K562 (cell line): ENCODE measurements around the gene UTP11. TPM values are rescaled to one million over a fixed set of nuclear protein-coding genes. Genes with fewer than 3 reads are reported as not detected.

Source experiments
- ATAC-seq: fragments of 200-7000 bp; cut with Tn5 transposase; 3 replicates; pipeline ENCODE4 v1.9.1; 2020; ENCODE audit warnings: moderate library complexity
- BruUV-seq: library from RNA; stranded (reverse); fragments of 400-500 nt; replicated peaks from 2 replicates; lab custom pipeline; 2021; lab: Mats Ljungman, UMichigan
- CTCF ChIA-PET: fragments of 300-600 bp; formaldehyde crosslinking; extraction: SDS; loops from one replicate; lab custom pipeline; 2021; ENCODE audit warnings: low intra/inter-chr PET ratio; lab: Yijun Ruan, JAX
- POLR2A ChIA-PET: fragments of 300-600, 350-650 bp; sonication (Branson Sonifier 250); formaldehyde crosslinking; extraction: SDS; loops from one replicate; lab custom pipeline; 2021; ENCODE audit warnings: antibody characterized with exemption, inconsistent platforms; lab: Yijun Ruan, JAX
- DNase-seq, 4 experiments: peaks; one replicate each; pipeline versions ENCODE4 v3.0.0 to v3.0.0-alpha.2; 2011 to 2018; ENCODE audit warnings: low spot score in 3 of 4, mixed read lengths in 3 of 4; ENCODE audit errors: extremely low read depth in 1 of 4
- FAIRE-seq: peaks from 2 replicates; lab custom pipeline; 2011; peaks lifted over from hg19 to GRCh38; lab: Jason Lieb, UNC
- H2AFZ ChIP-seq: 2 replicates; pipeline ENCODE4 v1.6.0; 2011; ENCODE audit warnings: low read depth, low read length, control low read depth, inconsistent platforms
- H3K27ac ChIP-seq: fragments of 200-600 bp; 3 replicates; pipeline ENCODE4 v1.8.0; 2011; ENCODE audit warnings: low read depth, mild to moderate bottlenecking, control low read depth, inconsistent platforms, low read length, moderate library complexity, mixed read lengths; ENCODE audit errors: extremely low read depth
- H3K27me3 ChIP-seq, 2 experiments: fragments of 300-600 bp in 1 of 2; 2 replicates in 1 of 2; 3 replicates in 1 of 2; pipeline versions ENCODE4 v1.6.0 to v1.8.0; 2011; ENCODE audit warnings: inconsistent platforms in 2 of 2, low read length in 2 of 2, mild to moderate bottlenecking in 1 of 2, mixed read lengths in 1 of 2, moderate library complexity in 1 of 2; ENCODE audit not compliant: control insufficient read depth in 2 of 2, insufficient read depth in 2 of 2
- H3K36me3 ChIP-seq: fragments of 300-600 bp; 3 replicates; pipeline ENCODE4 v1.8.0; 2011; ENCODE audit warnings: mild to moderate bottlenecking, low read length, inconsistent platforms; ENCODE audit not compliant: control insufficient read depth, insufficient read depth
- H3K4me1 ChIP-seq, 2 experiments: fragments of 200-600 bp in 1 of 2; replicated peaks in 1 of 2; 2 replicates in 1 of 2; 3 replicates in 1 of 2; pipeline versions ENCODE4 v1.5.1 to v1.8.0; 2011; ENCODE audit warnings: inconsistent platforms in 2 of 2, low read length in 2 of 2, mild to moderate bottlenecking in 1 of 2, mixed read lengths in 1 of 2, moderate library complexity in 1 of 2; ENCODE audit not compliant: control insufficient read depth in 2 of 2, insufficient read depth in 2 of 2
- H3K4me2 ChIP-seq: 2 replicates; pipeline ENCODE4 v1.6.1; 2011; ENCODE audit warnings: low read length, control low read depth, inconsistent platforms, mixed read lengths; ENCODE audit not compliant: insufficient read depth
- H3K4me3 ChIP-seq: fragments of 200-600 bp; sonication (generic), shearing (Covaris generic); 2 replicates; pipeline ENCODE4 v1.5.1; 2016; ENCODE audit warnings: control low read depth, inconsistent platforms
- H3K79me2 ChIP-seq: fragments of 200-600 bp; 3 replicates; pipeline ENCODE4 v1.8.0; 2011; ENCODE audit warnings: low read length, inconsistent platforms; ENCODE audit not compliant: control insufficient read depth, insufficient read depth
- H3K9ac ChIP-seq, 2 experiments: 2 replicates each; pipeline versions ENCODE4 v1.6.0 to v1.6.1; 2011; ENCODE audit warnings: low read depth in 2 of 2, low read length in 2 of 2, control low read depth in 1 of 2, inconsistent platforms in 1 of 2, mild to moderate bottlenecking in 1 of 2, mixed read lengths in 1 of 2; ENCODE audit not compliant: insufficient read depth in 1 of 2
- H3K9me1 ChIP-seq: one replicate; pipeline ENCODE4 v1.6.0; 2011; ENCODE audit warnings: inconsistent platforms, mild to moderate bottlenecking, low read length, moderate library complexity; ENCODE audit not compliant: control insufficient read depth, insufficient read depth
- H3K9me3 ChIP-seq: replicated peaks from 2 replicates; pipeline ENCODE4 v1.5.1; 2011; ENCODE audit warnings: low read depth, low read length, inconsistent platforms; ENCODE audit not compliant: control insufficient read depth, insufficient read depth
- H4K20me1 ChIP-seq: replicated peaks from 2 replicates; pipeline ENCODE4 v1.6.1; 2011; ENCODE audit warnings: low read length, inconsistent platforms, mixed read lengths; ENCODE audit not compliant: control insufficient read depth, insufficient read depth
- ASH1L ChIP-seq: fragments of 450-650 bp; IDR thresholded peaks from 2 replicates; pipeline ENCODE4 v1.6.1; 2018; ENCODE audit warnings: borderline replicate concordance, mild to moderate bottlenecking, low read depth; ENCODE audit not compliant: partially characterized antibody
- BCOR ChIP-seq: fragments of 450-650 bp; IDR thresholded peaks from 2 replicates; pipeline ENCODE4 v1.6.1; 2016
- CHD1 ChIP-seq: fragments of 200-600 bp; sonication (generic); IDR thresholded peaks from one replicate; pipeline ENCODE4 v1.6.1; 2012; ENCODE audit warnings: mild to moderate bottlenecking, moderate library complexity, low read length, inconsistent platforms
- MYNN ChIP-seq, 2 experiments: sonication (generic); formaldehyde crosslinking in 1 of 2; IDR thresholded peaks; 2 replicates each; pipeline versions ENCODE4 v1.5.0 to v1.6.1; 2016 to 2020; ENCODE audit warnings: antibody characterized with exemption in 1 of 2, missing genetic modification reagents in 1 of 2
- PML ChIP-seq: IDR thresholded peaks from 2 replicates; pipeline ENCODE4 v1.6.1; 2012; ENCODE audit warnings: low read length, inconsistent platforms
- POLR2A ChIP-seq: fragments of 450-650 bp; conservative IDR thresholded peaks from 2 replicates; pipeline ENCODE4 v1.6.1; 2016
- POLR2AphosphoS2 ChIP-seq: IDR thresholded peaks from 2 replicates; pipeline ENCODE4 v1.6.1; 2012; ENCODE audit warnings: low read length, improper control_type of control experiment
- POLR2B ChIP-seq: fragments of 450-650 bp; IDR thresholded peaks from 2 replicates; pipeline ENCODE4 v1.6.1; 2018; ENCODE audit warnings: low read depth; ENCODE audit not compliant: partially characterized antibody
- SPI1 ChIP-seq: IDR thresholded peaks from 2 replicates; pipeline ENCODE4 v1.6.1; 2011; ENCODE audit warnings: low read depth, low read length, control low read depth, borderline replicate concordance
- SUPT5H ChIP-seq: fragments of 450-650 bp; IDR thresholded peaks from 2 replicates; pipeline ENCODE4 v1.6.1; 2016
- TCFL5 ChIP-seq: fragments of 250-450 bp; sonication (Bioruptor Pico); conservative IDR thresholded peaks from 2 replicates; pipeline ENCODE4 v1.6.1; 2021; ENCODE audit warnings: mild to moderate bottlenecking, moderate library complexity, matching md5 sums
- THRAP3 ChIP-seq: fragments of 450-650 bp; IDR thresholded peaks from 2 replicates; pipeline ENCODE4 v1.6.1; 2016; ENCODE audit warnings: mild to moderate bottlenecking, inconsistent platforms, borderline replicate concordance
- ZFX ChIP-seq: sonication (generic); formaldehyde crosslinking; IDR thresholded peaks from 2 replicates; pipeline ENCODE4 v1.8.0; 2022; ENCODE audit warnings: mild to moderate bottlenecking, missing genetic modification reagents, moderate library complexity
- ZNF830 ChIP-seq: fragments of 250-450 bp; sonication (Bioruptor Pico); IDR thresholded peaks from 2 replicates; pipeline ENCODE4 v1.5.0; 2021; ENCODE audit warnings: mild to moderate bottlenecking
- WGBS: fragments of 100-300 bp; shearing (Covaris generic); methylation state at CpG from one replicate; pipeline ENCODE4 v1.1.6; 2016; ENCODE audit warnings: low coverage, mixed read lengths; ENCODE audit not compliant: insufficient coverage; ENCODE audit errors: missing lambda C conversion rate; 5-methylcytosine and 5-hydroxymethylcytosine counted together
- in situ Hi-C: fragments of 300-500 bp; cut with MboI; formaldehyde crosslinking; loops from 4 replicates; pipeline ENCODE4 v1.15.0; 2018; ENCODE audit warnings: inconsistent platforms, mixed read lengths
- intact Hi-C: fragments of 100-400 bp; cut with micrococcal nuclease; formaldehyde crosslinking; loops from 2 replicates; pipeline ENCODE4 v1.14.2; 2022
- polyA plus RNA-seq, 8 experiments: library from polyadenylated mRNA; depleted of rRNA in 4 of 8; stranded (reverse) in 5 of 8; unstranded in 3 of 8; fragments of >200 nt; fragmentation: Nextera tagmentation in 2 of 8; fragmentation: Illumina TruSeq in 1 of 8; extraction: Ambion mirVana in 2 of 8; extraction: Trizol in 1 of 8; gene quantifications; 2 replicates each; pipeline versions ENCODE4 v1.2.1 to v1.2.3, GENCODE V29; 2011 to 2014; ENCODE audit warnings: inconsistent platforms in 1 of 8, missing spikeins in 1 of 8
- total RNA-seq, 7 experiments: library from RNA; depleted of rRNA in 6 of 7; stranded (reverse); fragments of >200 nt in 6 of 7; fragmentation: Illumina TruSeq in 2 of 7; extraction: Trizol in 2 of 7; gene quantifications; 2 replicates each; pipeline versions ENCODE4 v1.2.1 to v1.2.3, GENCODE V29; 2011 to 2021; ENCODE audit warnings: low replicate concordance in 1 of 7
- TF ChIP-seq, protein P1 (sequence below): fragments of 250-450 bp; sonication (Bioruptor Pico); IDR thresholded peaks from 2 replicates; pipeline ENCODE4 v1.8.0; 2022; ENCODE audit warnings: inconsistent platforms
- TF ChIP-seq, protein P2 (sequence below): fragments of 450-650 bp; formaldehyde crosslinking; conservative IDR thresholded peaks from 2 replicates; pipeline ENCODE4 v1.4.0; 2022; ENCODE audit warnings: mild to moderate bottlenecking, missing genetic modification characterization
- TF ChIP-seq, protein P3 (sequence below): fragments of 450-650 bp; formaldehyde crosslinking; IDR thresholded peaks from 2 replicates; pipeline ENCODE4 v1.4.0; 2022; ENCODE audit warnings: missing genetic modification characterization

UTP11 gene
- total and polyA plus RNA-seq, 9 of the 15 experiments (the other 6 are each of a cell fraction or from before 2014, with no cell fraction given): 91.1 to 378 (median 221) TPM

DNA sequence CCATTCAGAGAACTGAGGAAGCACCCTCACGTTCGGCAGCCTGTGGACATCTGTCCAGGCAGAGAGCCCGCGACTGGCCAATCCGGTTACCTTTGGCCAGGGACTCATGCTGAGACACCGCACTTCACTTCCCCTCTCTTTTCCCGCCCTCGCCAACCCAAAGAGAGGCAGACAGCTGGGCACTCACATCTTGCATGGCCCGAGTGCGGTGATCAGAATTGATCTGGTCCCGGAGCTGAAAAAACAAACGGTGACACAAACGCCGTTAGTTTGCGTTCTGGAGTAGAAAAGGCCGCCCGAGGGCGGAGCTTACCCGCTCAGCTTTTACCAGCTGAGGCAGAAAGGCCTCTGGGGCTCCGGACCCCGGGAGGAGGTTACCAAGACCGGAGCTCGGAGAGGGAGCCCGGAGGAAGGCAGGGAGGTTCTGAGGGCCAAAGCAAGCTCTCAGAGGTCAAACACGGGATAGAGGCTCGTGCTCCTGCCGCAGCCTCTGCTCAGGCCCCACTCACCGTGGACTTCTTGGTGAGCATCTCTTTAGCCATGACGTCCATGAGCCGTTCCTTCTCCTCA lies 23.1 kb upstream of the UTP11 start (continued):
- TF ChIP-seq BCOR (no peak), CHD1 (peak; percentile 75), ZNF830 (CRISPR knock-in tag) (peak; percentile 64; the same call in 1 of the 2 replicates), ZFX (peak; percentile 60), SPI1 (peak; percentile 75)
- TF ChIP-seq, protein P1, sequence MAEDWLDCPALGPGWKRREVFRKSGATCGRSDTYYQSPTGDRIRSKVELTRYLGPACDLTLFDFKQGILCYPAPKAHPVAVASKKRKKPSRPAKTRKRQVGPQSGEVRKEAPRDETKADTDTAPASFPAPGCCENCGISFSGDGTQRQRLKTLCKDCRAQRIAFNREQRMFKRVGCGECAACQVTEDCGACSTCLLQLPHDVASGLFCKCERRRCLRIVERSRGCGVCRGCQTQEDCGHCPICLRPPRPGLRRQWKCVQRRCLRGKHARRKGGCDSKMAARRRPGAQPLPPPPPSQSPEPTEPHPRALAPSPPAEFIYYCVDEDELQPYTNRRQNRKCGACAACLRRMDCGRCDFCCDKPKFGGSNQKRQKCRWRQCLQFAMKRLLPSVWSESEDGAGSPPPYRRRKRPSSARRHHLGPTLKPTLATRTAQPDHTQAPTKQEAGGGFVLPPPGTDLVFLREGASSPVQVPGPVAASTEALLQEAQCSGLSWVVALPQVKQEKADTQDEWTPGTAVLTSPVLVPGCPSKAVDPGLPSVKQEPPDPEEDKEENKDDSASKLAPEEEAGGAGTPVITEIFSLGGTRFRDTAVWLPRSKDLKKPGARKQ (CRISPR knock-in tag): no peak
- TF ChIP-seq, all 486 proteins: peak for 26

DNA sequence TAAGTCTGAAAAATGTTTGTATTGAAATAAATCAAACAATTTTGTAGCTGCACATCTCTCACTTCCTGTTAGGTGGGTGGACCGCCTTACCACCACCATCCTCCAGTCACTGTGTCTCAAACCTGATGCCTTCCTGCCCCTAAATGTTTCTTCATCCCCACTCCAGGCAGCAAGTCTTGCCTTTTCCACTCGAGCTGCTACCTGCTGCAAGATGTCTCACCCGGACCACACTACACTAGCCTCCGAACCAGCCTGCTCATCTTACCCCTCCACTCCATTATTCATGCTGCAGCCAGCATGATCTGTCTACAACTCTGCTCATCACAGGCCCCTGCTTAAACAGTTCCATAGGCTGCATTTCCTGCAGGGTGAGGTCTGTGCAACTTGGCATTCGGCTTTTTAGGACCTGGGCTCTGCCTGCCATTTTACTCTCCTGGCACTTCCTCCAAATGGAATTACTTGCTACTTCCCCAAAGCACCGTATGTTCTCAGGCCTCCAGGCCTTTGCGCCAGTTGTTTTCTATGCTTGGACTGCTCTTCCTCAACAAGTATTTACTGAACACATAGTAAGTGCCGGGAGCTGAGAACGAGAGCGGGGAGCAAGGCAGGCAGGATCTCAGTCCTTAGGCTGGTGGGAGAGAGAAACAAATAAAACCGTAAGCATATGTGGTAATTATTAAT lies 17.5 kb upstream of the UTP11 start:
- Histone ChIP-seq H3K9me3 (no peaks in the 10 kb centered on the region), H3K36me3 (peaks cover 55% of the 10 kb centered on the region), H3K4me3 (no peak overlapping the region), H3K79me2 (peaks cover 29% of the 10 kb centered on the region), H3K9me1 (peaks cover 2% of the 10 kb centered on the region), H3K4me2 (no peak overlapping the region), H4K20me1 (no peaks in the 10 kb centered on the region), H3K27ac (no peak overlapping the region), H3K27me3 (no peaks in the 10 kb centered on the region), H3K4me1 (peaks cover 22 to 43% of the 10 kb centered on the region in 2 experiments), H3K9ac (no peak overlapping the region), H2AFZ (no peak overlapping the region)
- FAIRE-seq (no peak), DNase-seq (no peak), ATAC-seq (no peak)
- BruUV-seq: TSS peak; percentile 29
- in situ Hi-C loops (no loop called here), intact Hi-C loops (loop anchor here (5.0 kb wide), 1 partner anchor 303 kb away; the partner anchor contains the start of gene CDCA8)
- ChIA-PET CTCF (no interaction called here), POLR2A (interaction anchor here (0.9 to 7.5 kb wide), 5 partner anchors 7 to 34 kb away, joined by 4 to 65 read pairs (median 5); partner anchors contain the start of gene FHL3)
- WGBS: 94% methylated on average over 11 of the region's 11 CpGs
- TF ChIP-seq POLR2B: peak; percentile 62
- TF ChIP-seq SPI1: no peak
- no peak for TF ChIP-seq ASH1L
- peak; percentile 74 for TF ChIP-seq MYNN (IDR thresholded peaks at IDR 0.05)
- TF ChIP-seq MYNN (CRISPR knock-in tag; IDR thresholded peaks at IDR 0.05): no peak
- 0 out of 2 replicates have a peak, but pooled peaks have one; percentile 65 for TF ChIP-seq THRAP3
- TF ChIP-seq, protein P2, sequence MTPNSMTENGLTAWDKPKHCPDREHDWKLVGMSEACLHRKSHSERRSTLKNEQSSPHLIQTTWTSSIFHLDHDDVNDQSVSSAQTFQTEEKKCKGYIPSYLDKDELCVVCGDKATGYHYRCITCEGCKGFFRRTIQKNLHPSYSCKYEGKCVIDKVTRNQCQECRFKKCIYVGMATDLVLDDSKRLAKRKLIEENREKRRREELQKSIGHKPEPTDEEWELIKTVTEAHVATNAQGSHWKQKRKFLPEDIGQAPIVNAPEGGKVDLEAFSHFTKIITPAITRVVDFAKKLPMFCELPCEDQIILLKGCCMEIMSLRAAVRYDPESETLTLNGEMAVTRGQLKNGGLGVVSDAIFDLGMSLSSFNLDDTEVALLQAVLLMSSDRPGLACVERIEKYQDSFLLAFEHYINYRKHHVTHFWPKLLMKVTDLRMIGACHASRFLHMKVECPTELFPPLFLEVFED (CRISPR knock-in tag): 0 out of 2 replicates have a peak, but pooled peaks have one; percentile 46
- TF ChIP-seq, protein P3, sequence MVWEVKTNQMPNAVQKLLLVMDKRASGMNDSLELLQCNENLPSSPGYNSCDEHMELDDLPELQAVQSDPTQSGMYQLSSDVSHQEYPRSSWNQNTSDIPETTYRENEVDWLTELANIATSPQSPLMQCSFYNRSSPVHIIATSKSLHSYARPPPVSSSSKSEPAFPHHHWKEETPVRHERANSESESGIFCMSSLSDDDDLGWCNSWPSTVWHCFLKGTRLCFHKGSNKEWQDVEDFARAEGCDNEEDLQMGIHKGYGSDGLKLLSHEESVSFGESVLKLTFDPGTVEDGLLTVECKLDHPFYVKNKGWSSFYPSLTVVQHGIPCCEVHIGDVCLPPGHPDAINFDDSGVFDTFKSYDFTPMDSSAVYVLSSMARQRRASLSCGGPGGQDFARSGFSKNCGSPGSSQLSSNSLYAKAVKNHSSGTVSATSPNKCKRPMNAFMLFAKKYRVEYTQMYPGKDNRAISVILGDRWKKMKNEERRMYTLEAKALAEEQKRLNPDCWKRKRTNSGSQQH (CRISPR knock-in tag): peak; percentile 57; the same call in 1 of the 2 replicates
- TF ChIP-seq SUPT5H: peak; percentile 77
- no peak for TF ChIP-seq TCFL5 (CRISPR knock-in tag)
- peak; percentile 45; the same call in 1 of the 2 replicates for TF ChIP-seq POLR2AphosphoS2
- peak; percentile 70 for TF ChIP-seq POLR2A
- TF ChIP-seq PML: 0 out of 2 replicates have a peak, but pooled peaks have one; percentile 22
